H9 (cell line): ENCODE data around the gene HIPK2. TPM values are rescaled to one million over a fixed set of nuclear protein-coding genes. Genes with fewer than 3 reads are reported as not detected.

Experiments
- DNase-seq: peaks from one replicate; pipeline ENCODE4 v3.0.0-alpha.2; 2017
- H2AFZ ChIP-seq: one replicate; pipeline ENCODE4 v1.6.1; 2013; ENCODE audit warnings: mild to moderate bottlenecking, low read length, control low read depth, moderate library complexity
- H2AK5ac ChIP-seq: 2 replicates; pipeline ENCODE4 v1.6.1; 2013; ENCODE audit warnings: low read length, control low read depth, mixed read lengths; ENCODE audit not compliant: insufficient read length
- H2BK120ac ChIP-seq: one replicate; pipeline ENCODE4 v1.6.1; 2013; ENCODE audit warnings: low read depth, mild to moderate bottlenecking, low read length, control low read depth, inconsistent platforms; ENCODE audit not compliant: poor library complexity, severe bottlenecking
- H2BK12ac ChIP-seq: 2 replicates; pipeline ENCODE4 v1.6.1; 2013; ENCODE audit warnings: low read length, control low read depth, mixed read lengths, low read depth; ENCODE audit not compliant: insufficient read length
- H2BK15ac ChIP-seq: 2 replicates; pipeline ENCODE4 v1.6.1; 2013; ENCODE audit warnings: low read depth, low read length, control low read depth
- H2BK20ac ChIP-seq: one replicate; pipeline ENCODE4 v1.6.1; 2013; ENCODE audit warnings: low read depth, mild to moderate bottlenecking, low read length, control low read depth, inconsistent platforms; ENCODE audit not compliant: poor library complexity, severe bottlenecking
- H2BK5ac ChIP-seq: 2 replicates; pipeline ENCODE4 v1.6.1; 2013; ENCODE audit warnings: low read length, control low read depth, mixed read lengths; ENCODE audit not compliant: insufficient read length
- H3K14ac ChIP-seq: 2 replicates; pipeline ENCODE4 v1.6.1; 2013; ENCODE audit warnings: low read length, control low read depth; ENCODE audit not compliant: insufficient read depth
- H3K18ac ChIP-seq: 2 replicates; pipeline ENCODE4 v1.6.1; 2013; ENCODE audit warnings: low read depth, mild to moderate bottlenecking, mixed read lengths, low read length, control low read depth; ENCODE audit not compliant: insufficient read length
- H3K23ac ChIP-seq: 2 replicates; pipeline ENCODE4 v1.6.1; 2013; ENCODE audit warnings: low read length, control low read depth, mixed read lengths, low read depth; ENCODE audit not compliant: insufficient read length
- H3K23me2 ChIP-seq: 2 replicates; pipeline ENCODE4 v1.6.1; 2013; ENCODE audit warnings: low read depth, mild to moderate bottlenecking, mixed read lengths, low read length, control low read depth; ENCODE audit not compliant: insufficient read length, poor library complexity, severe bottlenecking
- H3K27ac ChIP-seq: 2 replicates; pipeline ENCODE4 v1.5.1; 2013; ENCODE audit warnings: low read length, control low read depth, mixed read lengths, low read depth; ENCODE audit not compliant: insufficient read length
- H3K27me3 ChIP-seq: 2 replicates; pipeline ENCODE4 v1.6.1; 2013; ENCODE audit warnings: low read length, control low read depth, inconsistent platforms; ENCODE audit not compliant: insufficient read depth
- H3K4ac ChIP-seq: 2 replicates; pipeline ENCODE4 v1.6.1; 2013; ENCODE audit warnings: low read depth, mild to moderate bottlenecking, control low read depth, inconsistent platforms, low read length, moderate library complexity
- H3K4me1 ChIP-seq: 2 replicates; pipeline ENCODE4 v1.6.1; 2013; ENCODE audit warnings: low read length, control low read depth, inconsistent platforms; ENCODE audit not compliant: insufficient read depth
- H3K4me2 ChIP-seq: 2 replicates; pipeline ENCODE4 v1.6.1; 2013; ENCODE audit warnings: low read length, control low read depth, mixed read lengths; ENCODE audit not compliant: insufficient read length, insufficient read depth
- H3K56ac ChIP-seq: 2 replicates; pipeline ENCODE4 v1.6.1; 2013; ENCODE audit warnings: low read depth, mild to moderate bottlenecking, mixed read lengths, low read length, control low read depth; ENCODE audit not compliant: insufficient read length
- H3K79me1 ChIP-seq: 2 replicates; pipeline ENCODE4 v1.6.1; 2013; ENCODE audit warnings: low read depth, mild to moderate bottlenecking, moderate library complexity, low read length, control low read depth, inconsistent platforms; ENCODE audit not compliant: insufficient read depth, poor library complexity, severe bottlenecking
- H3K79me2 ChIP-seq: 2 replicates; pipeline ENCODE4 v1.6.1; 2013; ENCODE audit warnings: low read length, control low read depth, inconsistent platforms; ENCODE audit not compliant: insufficient read depth
- H3K9ac ChIP-seq: 2 replicates; pipeline ENCODE4 v1.6.1; 2013; ENCODE audit warnings: low read length, control low read depth, mixed read lengths; ENCODE audit not compliant: insufficient read length; ENCODE audit errors: extremely low read depth
- H3K9me3 ChIP-seq: one replicate; pipeline ENCODE4 v1.6.1; 2013; ENCODE audit warnings: low read depth, low read length, inconsistent platforms; ENCODE audit not compliant: control insufficient read depth
- H3T11ph ChIP-seq: one replicate; pipeline ENCODE4 v1.6.1; 2013; ENCODE audit warnings: mild to moderate bottlenecking, low read length, control low read depth, inconsistent platforms
- H4K20me1 ChIP-seq: one replicate; pipeline ENCODE4 v1.6.1; 2013; ENCODE audit not compliant: control insufficient read depth, insufficient read length, insufficient read depth
- H4K5ac ChIP-seq: 2 replicates; pipeline ENCODE4 v1.6.1; 2013; ENCODE audit warnings: low read depth, mild to moderate bottlenecking, mixed read lengths, low read length, control low read depth; ENCODE audit not compliant: insufficient read length
- H4K8ac ChIP-seq: replicated peaks from 2 replicates; pipeline ENCODE4 v1.6.1; 2013; ENCODE audit warnings: low read length, control low read depth, mixed read lengths, low read depth; ENCODE audit not compliant: insufficient read length
- H4K91ac ChIP-seq: 2 replicates; pipeline ENCODE4 v1.6.1; 2013; ENCODE audit warnings: low read depth, mild to moderate bottlenecking, moderate library complexity, mixed read lengths, low read length, control low read depth; ENCODE audit not compliant: insufficient read length
- H3K27ac Mint-ChIP-seq, 3 experiments: 2 replicates in 2 of 3; 3 replicates in 1 of 3; pipeline ENCODE4 v1.8.0; 2020 to 2021; ENCODE audit warnings: mixed read lengths in 3 of 3, mild to moderate bottlenecking in 1 of 3, moderate library complexity in 1 of 3
- H3K27me3 Mint-ChIP-seq: 2 replicates; pipeline ENCODE4 v1.8.0; 2021; ENCODE audit warnings: low read depth, mild to moderate bottlenecking, moderate library complexity, mixed read lengths
- H3K36me3 Mint-ChIP-seq, 3 experiments: 2 replicates in 2 of 3; 3 replicates in 1 of 3; pipeline ENCODE4 v1.8.0; 2020 to 2021; ENCODE audit warnings: low read depth in 3 of 3, mixed read lengths in 3 of 3; ENCODE audit not compliant: insufficient read depth in 1 of 3
- H3K4me1 Mint-ChIP-seq, 2 experiments: 2 replicates each; pipeline ENCODE4 v1.8.0; 2020; ENCODE audit warnings: mixed read lengths in 2 of 2
- H3K4me3 Mint-ChIP-seq, 2 experiments: 2 replicates in 1 of 2; 3 replicates in 1 of 2; pipeline ENCODE4 v1.8.0; 2020 to 2021; ENCODE audit warnings: mild to moderate bottlenecking in 2 of 2, mixed read lengths in 2 of 2, moderate library complexity in 1 of 2
- H3K9me3 Mint-ChIP-seq, 2 experiments: 2 replicates in 1 of 2; 3 replicates in 1 of 2; pipeline ENCODE4 v1.8.0; 2020; ENCODE audit warnings: mild to moderate bottlenecking in 2 of 2, mixed read lengths in 2 of 2, moderate library complexity in 1 of 2
- WGBS: extraction: QIAGEN DNeasy Blood & Tissue Kit; methylation state at CpG from one replicate; pipeline ENCODE4 v1.1.7; 2013; ENCODE audit warnings: missing lambda C conversion rate, low lambda C conversion rate, mixed read lengths; ENCODE audit not compliant: insufficient read length; ENCODE audit errors: extremely low coverage; 5-methylcytosine and 5-hydroxymethylcytosine counted together
- total RNA-seq: library from RNA; stranded (reverse); gene quantifications from 2 replicates; pipeline ENCODE4 v1.2.1, GENCODE V29; 2021
- TF ChIP-seq, protein P1 (sequence below): fragments of 200-600 bp; sonication (generic); conservative IDR thresholded peaks from 3 replicates; pipeline ENCODE4 v1.8.0; 2021; ENCODE audit warnings: antibody characterized with exemption, mild to moderate bottlenecking

HIPK2 gene
- total RNA-seq, 1 experiment from 2014 or later, result 21.9 TPM

DNA sequence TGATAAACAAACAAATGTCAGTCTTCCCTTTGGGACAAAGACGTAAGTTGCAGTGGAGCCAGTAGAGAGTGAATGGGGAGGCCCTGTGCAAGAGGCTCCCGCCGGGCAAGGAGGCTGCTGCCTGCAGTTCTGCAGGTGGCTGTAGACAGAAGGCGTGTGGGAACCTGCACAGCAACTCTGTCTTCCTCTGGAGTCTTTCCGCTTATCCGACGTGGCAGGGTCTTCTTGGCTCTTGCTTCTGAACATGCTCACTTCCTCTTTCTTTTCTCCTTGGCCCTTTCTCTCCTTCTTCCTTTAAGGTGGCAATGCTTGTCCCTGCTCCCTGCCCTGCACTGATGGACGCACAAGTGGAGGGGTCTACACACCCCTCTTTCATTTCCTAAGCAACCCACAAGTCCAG, 122.5 kb downstream of the HIPK2 start:
- Histone ChIP-seq H2BK20ac (no peak overlapping the region), H2BK120ac (no peak overlapping the region), H3K79me2 (no peaks in the 10 kb centered on the region), H2AFZ (no peak overlapping the region), H2BK15ac (no peak overlapping the region), H3K27ac (no peak overlapping the region), H4K8ac (no peak overlapping the region), H3K79me1 (no peaks in the 10 kb centered on the region), H4K5ac (no peak overlapping the region), H3K4me1 (peaks cover 4% of the 10 kb centered on the region; the same call in 1 of the 2 replicates), H3K18ac (no peak overlapping the region), H2AK5ac (no peak overlapping the region), H4K91ac (no peak overlapping the region), H3T11ph (no peak overlapping the region), H2BK12ac (no peak overlapping the region), H3K9me3 (no peaks in the 10 kb centered on the region), H3K9ac (no peak overlapping the region), H3K4ac (no peak overlapping the region), H3K14ac (no peak overlapping the region), H3K23me2 (no peaks in the 10 kb centered on the region), H3K27me3 (no peaks in the 10 kb centered on the region), H2BK5ac (no peak overlapping the region), H3K23ac (no peak overlapping the region), H3K56ac (no peak overlapping the region), H4K20me1 (no peaks in the 10 kb centered on the region), H3K4me2 (no peak overlapping the region)
- H3K4me1 Mint-ChIP-seq, result peaks cover 29 to 35% of the 10 kb centered on the region in 2 experiments
- no CpG with 5 or more reads among the region's 8 CpGs for WGBS
- peaks cover 2% of the 10 kb centered on the region; the same call in 1 of the 2 replicates for H3K27me3 Mint-ChIP-seq
- TF ChIP-seq, protein P1, sequence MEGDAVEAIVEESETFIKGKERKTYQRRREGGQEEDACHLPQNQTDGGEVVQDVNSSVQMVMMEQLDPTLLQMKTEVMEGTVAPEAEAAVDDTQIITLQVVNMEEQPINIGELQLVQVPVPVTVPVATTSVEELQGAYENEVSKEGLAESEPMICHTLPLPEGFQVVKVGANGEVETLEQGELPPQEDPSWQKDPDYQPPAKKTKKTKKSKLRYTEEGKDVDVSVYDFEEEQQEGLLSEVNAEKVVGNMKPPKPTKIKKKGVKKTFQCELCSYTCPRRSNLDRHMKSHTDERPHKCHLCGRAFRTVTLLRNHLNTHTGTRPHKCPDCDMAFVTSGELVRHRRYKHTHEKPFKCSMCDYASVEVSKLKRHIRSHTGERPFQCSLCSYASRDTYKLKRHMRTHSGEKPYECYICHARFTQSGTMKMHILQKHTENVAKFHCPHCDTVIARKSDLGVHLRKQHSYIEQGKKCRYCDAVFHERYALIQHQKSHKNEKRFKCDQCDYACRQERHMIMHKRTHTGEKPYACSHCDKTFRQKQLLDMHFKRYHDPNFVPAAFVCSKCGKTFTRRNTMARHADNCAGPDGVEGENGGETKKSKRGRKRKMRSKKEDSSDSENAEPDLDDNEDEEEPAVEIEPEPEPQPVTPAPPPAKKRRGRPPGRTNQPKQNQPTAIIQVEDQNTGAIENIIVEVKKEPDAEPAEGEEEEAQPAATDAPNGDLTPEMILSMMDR, result no peak
- H3K36me3 Mint-ChIP-seq, result no peaks in the 10 kb centered on the region
- no peaks in the 10 kb centered on the region for H3K9me3 Mint-ChIP-seq
- H3K4me3 Mint-ChIP-seq, result no peak overlapping the region
- H3K27ac Mint-ChIP-seq, result no peak overlapping the region
- DNase-seq, result no peak
